HEK293 (cell line): ENCODE measurements around the gene SHISA6.

Source experiments
- CTCF ChIA-PET: fragments of 350-600 bp; formaldehyde crosslinking; extraction: SDS; loops from one replicate; lab custom pipeline; 2021; ENCODE audit warnings: antibody characterized with exemption; lab: Yijun Ruan, JAX
- POLR2A ChIA-PET: fragments of 300-600 bp; formaldehyde crosslinking; extraction: SDS; loops from one replicate; lab custom pipeline; 2020; ENCODE audit warnings: antibody characterized with exemption, inconsistent platforms; lab: Yijun Ruan, JAX
- H3K27ac ChIP-seq: fragments of 200-500 bp; sonication (Bioruptor generic); 2 replicates; pipeline ENCODE4 v1.5.1; 2014; ENCODE audit warnings: low read depth, low read length, control low read depth, inconsistent platforms; ENCODE audit errors: extremely low read depth
- H3K36me3 ChIP-seq, 2 experiments: fragments of 200-500 bp in 1 of 2; sonication (Bioruptor generic) in 1 of 2; 1 replicate in 1 of 2; 2 replicates in 1 of 2; pipeline ENCODE4 v1.5.1; 2014 to 2017; ENCODE audit warnings: inconsistent platforms in 2 of 2, low read length in 2 of 2; ENCODE audit not compliant: control insufficient read depth in 2 of 2, insufficient read depth in 1 of 2
- H3K4me1 ChIP-seq: fragments of 200-500 bp; sonication (Bioruptor generic); 2 replicates; pipeline ENCODE4 v1.5.1; 2014; ENCODE audit warnings: mild to moderate bottlenecking, low read length, inconsistent platforms; ENCODE audit not compliant: control insufficient read depth, insufficient read depth
- H3K4me3 ChIP-seq: 2 replicates; pipeline ENCODE4 v1.5.1; 2011; ENCODE audit warnings: low read depth, mild to moderate bottlenecking, control low read depth, low read length, moderate library complexity
- H3K9me3 ChIP-seq: fragments of 200-500 bp; sonication (Bioruptor generic); 2 replicates; pipeline ENCODE4 v1.5.1; 2014; ENCODE audit warnings: low read depth, low read length, inconsistent platforms; ENCODE audit not compliant: control insufficient read depth, insufficient read depth
- HOXC10 ChIP-seq: sonication (generic); formaldehyde crosslinking; IDR thresholded peaks from 2 replicates; pipeline ENCODE4 v1.8.1; 2023; ENCODE audit warnings: mild to moderate bottlenecking, missing genetic modification reagents
- IKZF3 ChIP-seq: fragments of 450-650 bp; IDR thresholded peaks from 2 replicates; pipeline ENCODE4 v1.5.0; 2018; ENCODE audit warnings: missing biosample characterization, mild to moderate bottlenecking, missing genetic modification characterization, moderate library complexity
- KLF7 ChIP-seq: fragments of 450-650 bp; formaldehyde crosslinking; IDR thresholded peaks from 2 replicates; pipeline ENCODE4 v1.5.1; 2016; ENCODE audit warnings: missing biosample characterization, missing genetic modification characterization, borderline replicate concordance
- TRIM28 ChIP-seq: IDR thresholded peaks from 2 replicates; pipeline ENCODE4 v1.6.1; 2011; ENCODE audit warnings: low read length, control low read depth, borderline replicate concordance
- ZBTB10 ChIP-seq: fragments of 450-650 bp; formaldehyde crosslinking; IDR thresholded peaks from 2 replicates; pipeline ENCODE4 v1.5.1; 2016; ENCODE audit warnings: missing biosample characterization, missing genetic modification characterization
- ZBTB20 ChIP-seq: fragments of 450-650 bp; formaldehyde crosslinking; IDR thresholded peaks from 2 replicates; pipeline ENCODE4 v1.5.1; 2016; ENCODE audit warnings: missing biosample characterization, missing genetic modification characterization
- ZBTB21 ChIP-seq: fragments of 450-650 bp; formaldehyde crosslinking; IDR thresholded peaks from 2 replicates; pipeline ENCODE4 v1.5.1; 2017; ENCODE audit warnings: missing biosample characterization, missing genetic modification characterization
- ZFHX2 ChIP-seq: fragments of 450-650 bp; formaldehyde crosslinking; conservative IDR thresholded peaks from 2 replicates; pipeline ENCODE4 v1.5.1; 2016; ENCODE audit warnings: missing biosample characterization, missing genetic modification characterization
- ZNF10 ChIP-seq: fragments of 450-650 bp; formaldehyde crosslinking; IDR thresholded peaks from 2 replicates; pipeline ENCODE4 v1.5.1; 2017; ENCODE audit warnings: missing biosample characterization, missing genetic modification characterization
- ZNF138 ChIP-seq: fragments of 450-650 bp; formaldehyde crosslinking; IDR thresholded peaks from 2 replicates; pipeline ENCODE4 v1.5.1; 2016; ENCODE audit warnings: missing biosample characterization, missing genetic modification characterization, borderline replicate concordance
- ZNF16 ChIP-seq: fragments of 450-650 bp; formaldehyde crosslinking; IDR thresholded peaks from 2 replicates; pipeline ENCODE4 v1.5.1; 2016; ENCODE audit warnings: low read depth, missing biosample characterization, missing genetic modification characterization
- ZNF211 ChIP-seq: fragments of 450-650 bp; formaldehyde crosslinking; IDR thresholded peaks from 2 replicates; pipeline ENCODE4 v1.5.1; 2016; ENCODE audit warnings: low read depth, missing biosample characterization, missing genetic modification characterization
- ZNF394 ChIP-seq: fragments of 450-650 bp; formaldehyde crosslinking; IDR thresholded peaks from 2 replicates; pipeline ENCODE4 v1.5.1; 2016; ENCODE audit warnings: missing biosample characterization, missing genetic modification characterization, mild to moderate bottlenecking, moderate library complexity, borderline replicate concordance
- ZNF501 ChIP-seq: fragments of 450-650 bp; formaldehyde crosslinking; IDR thresholded peaks from 2 replicates; pipeline ENCODE4 v1.5.1; 2016; ENCODE audit warnings: missing biosample characterization, missing genetic modification characterization
- ZNF529 ChIP-seq: fragments of 450-650 bp; formaldehyde crosslinking; IDR thresholded peaks from 2 replicates; pipeline ENCODE4 v1.5.1; 2017; ENCODE audit warnings: missing genetic modification characterization, missing biosample characterization; ENCODE audit not compliant: insufficient replicate concordance
- ZNF585B ChIP-seq: fragments of 450-650 bp; formaldehyde crosslinking; IDR thresholded peaks from 2 replicates; pipeline ENCODE4 v1.5.1; 2016; ENCODE audit warnings: missing biosample characterization, missing genetic modification characterization
- ZNF624 ChIP-seq: fragments of 450-650 bp; formaldehyde crosslinking; IDR thresholded peaks from 2 replicates; pipeline ENCODE4 v1.5.1; 2017; ENCODE audit warnings: missing biosample characterization, missing genetic modification characterization
- ZNF830 ChIP-seq: fragments of 450-650 bp; IDR thresholded peaks from 2 replicates; pipeline ENCODE4 v1.5.0; 2018; ENCODE audit warnings: missing biosample characterization, missing genetic modification characterization, low read depth, mild to moderate bottlenecking, moderate library complexity
- TF ChIP-seq, protein P1 (sequence below): fragments of 450-650 bp; formaldehyde crosslinking; IDR thresholded peaks from 2 replicates; pipeline ENCODE4 v1.5.1; 2016; ENCODE audit warnings: missing biosample characterization, missing genetic modification characterization
- TF ChIP-seq, protein P2 (sequence below): fragments of 450-650 bp; formaldehyde crosslinking; IDR thresholded peaks from 2 replicates; pipeline ENCODE4; 2016; ENCODE audit warnings: missing biosample characterization, missing genetic modification characterization
- TF ChIP-seq, protein P3 (sequence below): fragments of 450-650 bp; formaldehyde crosslinking; IDR thresholded peaks from 2 replicates; pipeline ENCODE4 v1.5.1; 2016; ENCODE audit warnings: missing biosample characterization, missing genetic modification characterization

Gene SHISA6

GRCh38 chr17:11538366-11538765, 297.4 kb downstream of the SHISA6 start (continued):
- TF ChIP-seq, protein P1, sequence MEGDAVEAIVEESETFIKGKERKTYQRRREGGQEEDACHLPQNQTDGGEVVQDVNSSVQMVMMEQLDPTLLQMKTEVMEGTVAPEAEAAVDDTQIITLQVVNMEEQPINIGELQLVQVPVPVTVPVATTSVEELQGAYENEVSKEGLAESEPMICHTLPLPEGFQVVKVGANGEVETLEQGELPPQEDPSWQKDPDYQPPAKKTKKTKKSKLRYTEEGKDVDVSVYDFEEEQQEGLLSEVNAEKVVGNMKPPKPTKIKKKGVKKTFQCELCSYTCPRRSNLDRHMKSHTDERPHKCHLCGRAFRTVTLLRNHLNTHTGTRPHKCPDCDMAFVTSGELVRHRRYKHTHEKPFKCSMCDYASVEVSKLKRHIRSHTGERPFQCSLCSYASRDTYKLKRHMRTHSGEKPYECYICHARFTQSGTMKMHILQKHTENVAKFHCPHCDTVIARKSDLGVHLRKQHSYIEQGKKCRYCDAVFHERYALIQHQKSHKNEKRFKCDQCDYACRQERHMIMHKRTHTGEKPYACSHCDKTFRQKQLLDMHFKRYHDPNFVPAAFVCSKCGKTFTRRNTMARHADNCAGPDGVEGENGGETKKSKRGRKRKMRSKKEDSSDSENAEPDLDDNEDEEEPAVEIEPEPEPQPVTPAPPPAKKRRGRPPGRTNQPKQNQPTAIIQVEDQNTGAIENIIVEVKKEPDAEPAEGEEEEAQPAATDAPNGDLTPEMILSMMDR (tag by site-specific recombination) = no peak
- TF ChIP-seq ZNF138 (tag by site-specific recombination) (no peak), HOXC10 (CRISPR knock-in tag) (no peak)
- TF ChIP-seq, protein P2, sequence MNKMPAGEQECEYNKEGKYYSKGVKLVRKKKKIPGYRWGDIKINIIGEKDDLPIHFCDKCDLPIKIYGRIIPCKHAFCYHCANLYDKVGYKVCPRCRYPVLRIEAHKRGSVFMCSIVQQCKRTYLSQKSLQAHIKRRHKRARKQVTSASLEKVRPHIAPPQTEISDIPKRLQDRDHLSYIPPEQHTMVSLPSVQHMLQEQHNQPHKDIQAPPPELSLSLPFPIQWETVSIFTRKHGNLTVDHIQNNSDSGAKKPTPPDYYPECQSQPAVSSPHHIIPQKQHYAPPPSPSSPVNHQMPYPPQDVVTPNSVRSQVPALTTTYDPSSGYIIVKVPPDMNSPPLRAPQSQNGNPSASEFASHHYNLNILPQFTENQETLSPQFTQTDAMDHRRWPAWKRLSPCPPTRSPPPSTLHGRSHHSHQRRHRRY (tag by site-specific recombination) = no peak
- TF ChIP-seq, protein P3, sequence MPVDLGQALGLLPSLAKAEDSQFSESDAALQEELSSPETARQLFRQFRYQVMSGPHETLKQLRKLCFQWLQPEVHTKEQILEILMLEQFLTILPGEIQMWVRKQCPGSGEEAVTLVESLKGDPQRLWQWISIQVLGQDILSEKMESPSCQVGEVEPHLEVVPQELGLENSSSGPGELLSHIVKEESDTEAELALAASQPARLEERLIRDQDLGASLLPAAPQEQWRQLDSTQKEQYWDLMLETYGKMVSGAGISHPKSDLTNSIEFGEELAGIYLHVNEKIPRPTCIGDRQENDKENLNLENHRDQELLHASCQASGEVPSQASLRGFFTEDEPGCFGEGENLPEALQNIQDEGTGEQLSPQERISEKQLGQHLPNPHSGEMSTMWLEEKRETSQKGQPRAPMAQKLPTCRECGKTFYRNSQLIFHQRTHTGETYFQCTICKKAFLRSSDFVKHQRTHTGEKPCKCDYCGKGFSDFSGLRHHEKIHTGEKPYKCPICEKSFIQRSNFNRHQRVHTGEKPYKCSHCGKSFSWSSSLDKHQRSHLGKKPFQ (tag by site-specific recombination) = no peak

- ChIA-PET POLR2A (no interaction called here), CTCF (no interaction called here)
- H3K4me3 ChIP-seq = no peak overlapping the region
- H3K4me1 ChIP-seq = no peaks in the 10 kb centered on the region
- TF ChIP-seq ZNF394 (tag by site-specific recombination) = no peak
- no peak for TF ChIP-seq KLF7
- no peak for TF ChIP-seq ZNF529 (tag by site-specific recombination)
- TF ChIP-seq ZNF16 (tag by site-specific recombination) = no peak
- no peak for TF ChIP-seq ZFHX2
- no peak for TF ChIP-seq ZNF10 (tag by site-specific recombination)
- TF ChIP-seq ZBTB10 (tag by site-specific recombination) = no peak
- no peak for TF ChIP-seq ZNF624
- TF ChIP-seq ZBTB21 (tag by site-specific recombination) = no peak
- TF ChIP-seq ZNF830 (tag by site-specific recombination) = no peak
- no peak for TF ChIP-seq ZNF585B (tag by site-specific recombination)
- no peak for TF ChIP-seq ZNF211 (tag by site-specific recombination)
- TF ChIP-seq ZBTB20 = no peak
- no peak for TF ChIP-seq IKZF3 (tag by site-specific recombination)
- no peak for TF ChIP-seq ZNF501 (tag by site-specific recombination)
- TF ChIP-seq TRIM28 = no peak
- H3K27ac ChIP-seq = no peak overlapping the region
- no peaks in the 10 kb centered on the region; the same call in 1 of the 2 replicates for H3K9me3 ChIP-seq
- H3K36me3 ChIP-seq = no peaks in the 10 kb centered on the region
These were observed 298.6 kb downstream of the SHISA6 start for GRCh38 chr17:11539637-11540036.
